Gastroesophageal sphincter (tissue), 4 donors: Measurements from ENCODE around the gene NOS1AP. TPM values are rescaled to one million over a fixed set of nuclear protein-coding genes. Genes with fewer than 3 reads are reported as not detected.

Source experiments
- ATAC-seq: fragments of 150-250 bp; one replicate; pipeline ENCODE4 v1.9.1; 2016; ENCODE audit warnings: mild to moderate bottlenecking, moderate library complexity
- H3K27ac ChIP-seq, 4 donors: fragments of 200-600 bp; sonication (generic) in 3 of 4; 1 replicate in 3 of 4; 2 replicates in 1 of 4; pipeline ENCODE4 v1.5.1; 2016 to 2019
- H3K27me3 ChIP-seq: fragments of 200-600 bp; sonication (generic); one replicate; pipeline ENCODE4 v1.5.1; 2019
- H3K36me3 ChIP-seq, 2 donors: fragments of 200-600 bp; sonication (generic); one replicate each; pipeline ENCODE4 v1.5.1; 2019; ENCODE audit warnings: control low read depth in 1 of 2
- H3K4me1 ChIP-seq, 3 donors: fragments of 200-600 bp; sonication (generic); 1 replicate in 2 of 3; 2 replicates in 1 of 3; pipeline ENCODE4 v1.5.1; 2016 to 2019; ENCODE audit warnings: control low read depth in 2 of 3
- H3K4me3 ChIP-seq, 2 donors: fragments of 200-600 bp; sonication (generic); one replicate each; pipeline ENCODE4 v1.5.1; 2019; ENCODE audit warnings: mild to moderate bottlenecking in 1 of 2, moderate library complexity in 1 of 2
- H3K9me3 ChIP-seq, 3 donors: fragments of 200-600 bp; sonication (generic); one replicate each; pipeline ENCODE4 v1.5.1; 2017 to 2019; ENCODE audit warnings: control low read depth in 2 of 3
- CTCF ChIP-seq, 4 experiments: fragments of 200-600 bp in 2 of 4; fragments of 450-650 bp in 2 of 4; sonication (generic) in 1 of 4; IDR thresholded peaks; one replicate each; pipeline ENCODE4 v1.5.1; 2017 to 2019; ENCODE audit warnings: antibody characterized with exemption in 4 of 4, mild to moderate bottlenecking in 2 of 4, moderate library complexity in 2 of 4
- EP300 ChIP-seq: sonication (generic); formaldehyde crosslinking; IDR thresholded peaks from one replicate; pipeline ENCODE4 v1.6.1; 2017; ENCODE audit warnings: antibody characterized with exemption, mild to moderate bottlenecking
- POLR2A ChIP-seq, 2 donors: fragments of 450-650 bp; IDR thresholded peaks; one replicate each; pipeline ENCODE4 v1.6.1; 2017; ENCODE audit warnings: antibody characterized with exemption in 2 of 2, mild to moderate bottlenecking in 2 of 2, moderate library complexity in 1 of 2
- POLR2AphosphoS5 ChIP-seq: sonication (generic); formaldehyde crosslinking; IDR thresholded peaks from one replicate; pipeline ENCODE4 v1.6.1; 2017; ENCODE audit warnings: antibody characterized with exemption
- WGBS, 2 donors: methylation state at CpG; one replicate each; pipeline ENCODE4 v1.1.5; 2018; ENCODE audit warnings: low coverage in 1 of 2; 5-methylcytosine and 5-hydroxymethylcytosine counted together
- total RNA-seq, 4 donors: library from RNA; depleted of rRNA; stranded (reverse); fragments of >200 nt; gene quantifications; one replicate each; pipeline ENCODE4 v1.1.0, GENCODE V29; 2016

Gene NOS1AP
- total RNA-seq, 4 donors from 2014 or later, result 3.5 to 7.8 (median 4.1) TPM

- peaks cover 0 to 15% of the 10 kb centered on the region in 2 donors for H3K36me3 ChIP-seq
- no peaks in the 10 kb centered on the region for H3K27me3 ChIP-seq
- H3K9me3 ChIP-seq, result no peaks in the 10 kb centered on the region
- no peak overlapping the region for H3K4me3 ChIP-seq
- no peak for TF ChIP-seq POLR2A (IDR thresholded peaks at IDR 0.05)
- no peak for TF ChIP-seq CTCF (IDR thresholded peaks at IDR 0.05)
- TF ChIP-seq EP300, result no peak
- TF ChIP-seq POLR2AphosphoS5, result no peak
- ATAC-seq, result no peak
- no peak overlapping the region for H3K27ac ChIP-seq
- 82 to 92% methylated on average over 2 to 6 of the region's 6 CpGs for WGBS, 2 donors
- H3K4me1 ChIP-seq, result no peaks in the 10 kb centered on the region
Measured at GRCh38 chr1:162371611-162372010, 302.1 kb downstream of the NOS1AP start.

- TF ChIP-seq POLR2AphosphoS5 (no peak), POLR2A (IDR thresholded peaks at IDR 0.05) (no peak), EP300 (no peak), CTCF (IDR thresholded peaks at IDR 0.05) (no peak)
- Histone ChIP-seq H3K36me3 (peaks cover 0 to 7% of the 10 kb centered on the region in 2 donors), H3K27ac (no peak overlapping the region), H3K4me3 (no peak overlapping the region), H3K27me3 (no peaks in the 10 kb centered on the region), H3K9me3 (no peaks in the 10 kb centered on the region), H3K4me1 (no peaks in the 10 kb centered on the region)
- ATAC-seq, result no peak
- WGBS, 2 donors, result 65% methylated on average over 11 of the region's 13 CpGs; no CpG with 5 or more reads in 1 of the 2 donors
Measured at GRCh38 chr1:162372159-162373071, 302.9 kb downstream of the NOS1AP start.

GRCh38 chr1:162373072-162373427 is 303.6 kb downstream of the NOS1AP start:
- WGBS, 2 donors, result 86% methylated on average over 1 of the region's 1 CpG; no CpG with 5 or more reads in 1 of the 2 donors
- TF ChIP-seq CTCF (IDR thresholded peaks at IDR 0.05) (no peak), EP300 (no peak), POLR2A (IDR thresholded peaks at IDR 0.05) (no peak)
- Histone ChIP-seq H3K4me1 (no peaks in the 10 kb centered on the region), H3K36me3 (peaks cover 0 to under 1% of the 10 kb centered on the region in 2 donors), H3K9me3 (no peaks in the 10 kb centered on the region), H3K27me3 (no peaks in the 10 kb centered on the region), H3K27ac (no peak overlapping the region), H3K4me3 (no peak overlapping the region)
- ATAC-seq, result no peak

GRCh38 chr1:162373541-162374260 is 304.2 kb downstream of the NOS1AP start:
- Histone ChIP-seq H3K27me3 (no peaks in the 10 kb centered on the region), H3K27ac (no peak overlapping the region), H3K4me1 (no peaks in the 10 kb centered on the region), H3K4me3 (no peak overlapping the region), H3K36me3 (no peaks in the 10 kb centered on the region), H3K9me3 (no peaks in the 10 kb centered on the region)
- 84% methylated on average over 8 of the region's 8 CpGs; no CpG with 5 or more reads in 1 of the 2 donors for WGBS, 2 donors
- TF ChIP-seq EP300 (no peak), POLR2A (IDR thresholded peaks at IDR 0.05) (no peak), POLR2AphosphoS5 (no peak), CTCF (IDR thresholded peaks at IDR 0.05) (no peak)
- no peak for ATAC-seq
